GM12878 (cell line): Measurements from ENCODE around the gene CMTM4. TPM values are rescaled to one million over a fixed set of nuclear protein-coding genes. Genes with fewer than 3 reads are reported as not detected.

Experiments used
- BACH1 ChIP-seq: fragments of 450-650 bp; IDR thresholded peaks from 2 replicates; pipeline ENCODE4 v1.6.1; 2017; ENCODE audit warnings: mild to moderate bottlenecking, borderline replicate concordance
- SPI1 ChIP-seq: IDR thresholded peaks from 2 replicates; pipeline ENCODE4 v1.6.1; 2011; ENCODE audit warnings: low read depth, mild to moderate bottlenecking, low read length, moderate library complexity, borderline replicate concordance; ENCODE audit not compliant: insufficient read depth
- TCF3 ChIP-seq: IDR thresholded peaks from 2 replicates; pipeline ENCODE4 v1.6.1; 2012; ENCODE audit warnings: low read depth, mild to moderate bottlenecking, low read length, borderline replicate concordance; ENCODE audit not compliant: insufficient read depth
- polyA plus RNA-seq, 11 experiments: library from polyadenylated mRNA; depleted of rRNA in 4 of 11; unstranded in 6 of 11; stranded (reverse) in 5 of 11; fragments of >200 nt; fragmentation: Nextera tagmentation in 4 of 11; fragmentation: Illumina TruSeq in 1 of 11; extraction: Ambion mirVana in 4 of 11; extraction: Trizol in 1 of 11; gene quantifications; 1 replicate in 1 of 11; 2 replicates in 10 of 11; pipeline versions ENCODE4 v1.2.1 to v1.2.3, GENCODE V29; 2011 to 2016; ENCODE audit warnings: inconsistent platforms in 2 of 11, missing spikeins in 2 of 11, low read depth in 1 of 11
- total RNA-seq, 4 experiments: library from RNA; depleted of rRNA in 3 of 4; stranded (reverse); fragments of >200 nt in 3 of 4; fragmentation: Illumina TruSeq in 1 of 4; extraction: Trizol in 1 of 4; gene quantifications; 2 replicates each; pipeline versions ENCODE4 v1.2.1 to v1.2.3, GENCODE V29; 2013 to 2021
- TF ChIP-seq, protein P1 (sequence below): IDR thresholded peaks from 2 replicates; pipeline ENCODE4 v1.6.1; 2012; ENCODE audit warnings: improper control_type of control experiment, low read depth, low read length; ENCODE audit not compliant: insufficient replicate concordance
- TF ChIP-seq, protein P2 (sequence below): fragments of 450-650 bp; IDR thresholded peaks from 2 replicates; pipeline ENCODE4 v1.6.1; 2014; ENCODE audit warnings: mild to moderate bottlenecking
- TF ChIP-seq, protein P3 (sequence below): IDR thresholded peaks from 2 replicates; pipeline ENCODE4 v1.6.1; 2012; ENCODE audit warnings: low read length, inconsistent platforms

Gene CMTM4
- total and polyA plus RNA-seq, 10 of the 15 experiments (the other 5 are each of a cell fraction or from before 2014, with no cell fraction given): 0.02 to 0.43 (median 0.15) TPM; not detected in 2

DNA sequence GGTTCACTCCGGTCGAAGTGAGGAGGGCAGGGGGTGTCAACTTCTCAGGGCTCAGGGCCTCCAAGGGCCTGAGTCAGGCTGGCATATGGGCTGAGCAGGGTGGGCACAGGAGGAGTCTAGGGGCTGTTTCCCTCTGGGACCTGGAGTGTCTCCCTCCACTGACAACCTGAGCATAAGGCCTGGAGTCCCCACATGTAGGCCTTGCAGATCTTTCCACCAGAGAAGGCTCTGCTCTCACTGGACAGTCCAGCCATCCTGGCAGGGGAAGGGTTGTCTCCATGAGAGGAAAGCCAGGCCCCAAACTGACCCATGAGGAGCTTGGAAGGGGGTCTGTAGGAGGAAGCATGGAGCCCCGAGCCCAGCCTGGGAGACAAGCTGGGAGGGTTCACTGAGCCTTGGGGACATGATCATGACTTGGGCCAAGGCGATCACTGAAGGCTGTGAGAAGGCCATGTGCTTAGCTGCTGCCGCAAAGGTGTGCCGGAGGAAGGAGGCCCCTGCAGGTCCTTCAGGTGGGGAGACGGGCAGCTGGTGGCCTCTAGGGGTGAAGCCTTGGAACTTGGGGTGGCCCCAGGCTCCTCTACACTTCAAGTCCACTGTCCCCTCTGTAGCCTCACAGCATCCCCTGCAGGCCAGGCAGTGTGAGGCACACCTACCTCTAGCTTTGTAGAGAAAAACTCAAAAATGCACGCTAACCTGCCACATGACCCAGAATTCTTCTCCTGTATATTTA is 107.4 kb downstream of the CMTM4 start (continued):
- TF ChIP-seq, protein P1, sequence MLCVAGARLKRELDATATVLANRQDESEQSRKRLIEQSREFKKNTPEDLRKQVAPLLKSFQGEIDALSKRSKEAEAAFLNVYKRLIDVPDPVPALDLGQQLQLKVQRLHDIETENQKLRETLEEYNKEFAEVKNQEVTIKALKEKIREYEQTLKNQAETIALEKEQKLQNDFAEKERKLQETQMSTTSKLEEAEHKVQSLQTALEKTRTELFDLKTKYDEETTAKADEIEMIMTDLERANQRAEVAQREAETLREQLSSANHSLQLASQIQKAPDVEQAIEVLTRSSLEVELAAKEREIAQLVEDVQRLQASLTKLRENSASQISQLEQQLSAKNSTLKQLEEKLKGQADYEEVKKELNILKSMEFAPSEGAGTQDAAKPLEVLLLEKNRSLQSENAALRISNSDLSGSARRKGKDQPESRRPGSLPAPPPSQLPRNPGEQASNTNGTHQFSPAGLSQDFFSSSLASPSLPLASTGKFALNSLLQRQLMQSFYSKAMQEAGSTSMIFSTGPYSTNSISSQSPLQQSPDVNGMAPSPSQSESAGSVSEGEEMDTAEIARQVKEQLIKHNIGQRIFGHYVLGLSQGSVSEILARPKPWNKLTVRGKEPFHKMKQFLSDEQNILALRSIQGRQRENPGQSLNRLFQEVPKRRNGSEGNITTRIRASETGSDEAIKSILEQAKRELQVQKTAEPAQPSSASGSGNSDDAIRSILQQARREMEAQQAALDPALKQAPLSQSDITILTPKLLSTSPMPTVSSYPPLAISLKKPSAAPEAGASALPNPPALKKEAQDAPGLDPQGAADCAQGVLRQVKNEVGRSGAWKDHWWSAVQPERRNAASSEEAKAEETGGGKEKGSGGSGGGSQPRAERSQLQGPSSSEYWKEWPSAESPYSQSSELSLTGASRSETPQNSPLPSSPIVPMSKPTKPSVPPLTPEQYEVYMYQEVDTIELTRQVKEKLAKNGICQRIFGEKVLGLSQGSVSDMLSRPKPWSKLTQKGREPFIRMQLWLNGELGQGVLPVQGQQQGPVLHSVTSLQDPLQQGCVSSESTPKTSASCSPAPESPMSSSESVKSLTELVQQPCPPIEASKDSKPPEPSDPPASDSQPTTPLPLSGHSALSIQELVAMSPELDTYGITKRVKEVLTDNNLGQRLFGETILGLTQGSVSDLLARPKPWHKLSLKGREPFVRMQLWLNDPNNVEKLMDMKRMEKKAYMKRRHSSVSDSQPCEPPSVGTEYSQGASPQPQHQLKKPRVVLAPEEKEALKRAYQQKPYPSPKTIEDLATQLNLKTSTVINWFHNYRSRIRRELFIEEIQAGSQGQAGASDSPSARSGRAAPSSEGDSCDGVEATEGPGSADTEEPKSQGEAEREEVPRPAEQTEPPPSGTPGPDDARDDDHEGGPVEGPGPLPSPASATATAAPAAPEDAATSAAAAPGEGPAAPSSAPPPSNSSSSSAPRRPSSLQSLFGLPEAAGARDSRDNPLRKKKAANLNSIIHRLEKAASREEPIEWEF: no peak
- TF ChIP-seq, protein P2, sequence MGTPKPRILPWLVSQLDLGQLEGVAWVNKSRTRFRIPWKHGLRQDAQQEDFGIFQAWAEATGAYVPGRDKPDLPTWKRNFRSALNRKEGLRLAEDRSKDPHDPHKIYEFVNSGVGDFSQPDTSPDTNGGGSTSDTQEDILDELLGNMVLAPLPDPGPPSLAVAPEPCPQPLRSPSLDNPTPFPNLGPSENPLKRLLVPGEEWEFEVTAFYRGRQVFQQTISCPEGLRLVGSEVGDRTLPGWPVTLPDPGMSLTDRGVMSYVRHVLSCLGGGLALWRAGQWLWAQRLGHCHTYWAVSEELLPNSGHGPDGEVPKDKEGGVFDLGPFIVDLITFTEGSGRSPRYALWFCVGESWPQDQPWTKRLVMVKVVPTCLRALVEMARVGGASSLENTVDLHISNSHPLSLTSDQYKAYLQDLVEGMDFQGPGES: no peak
- no peak for TF ChIP-seq SPI1
- TF ChIP-seq, protein P3, sequence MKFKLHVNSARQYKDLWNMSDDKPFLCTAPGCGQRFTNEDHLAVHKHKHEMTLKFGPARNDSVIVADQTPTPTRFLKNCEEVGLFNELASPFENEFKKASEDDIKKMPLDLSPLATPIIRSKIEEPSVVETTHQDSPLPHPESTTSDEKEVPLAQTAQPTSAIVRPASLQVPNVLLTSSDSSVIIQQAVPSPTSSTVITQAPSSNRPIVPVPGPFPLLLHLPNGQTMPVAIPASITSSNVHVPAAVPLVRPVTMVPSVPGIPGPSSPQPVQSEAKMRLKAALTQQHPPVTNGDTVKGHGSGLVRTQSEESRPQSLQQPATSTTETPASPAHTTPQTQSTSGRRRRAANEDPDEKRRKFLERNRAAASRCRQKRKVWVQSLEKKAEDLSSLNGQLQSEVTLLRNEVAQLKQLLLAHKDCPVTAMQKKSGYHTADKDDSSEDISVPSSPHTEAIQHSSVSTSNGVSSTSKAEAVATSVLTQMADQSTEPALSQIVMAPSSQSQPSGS: no peak
- no peak for TF ChIP-seq BACH1
- TF ChIP-seq TCF3: no peak
- TF ChIP-seq, all 136 proteins: peak for 10
